Body of pancreas (tissue), 4 donors: ENCODE results near the gene SLC26A9.

Experiments
- POLR2A ChIP-seq, 3 donors: fragments of 450-650 bp; IDR thresholded peaks; one replicate each; pipeline ENCODE4 v1.6.1; 2016; ENCODE audit warnings: antibody characterized with exemption in 3 of 3, mild to moderate bottlenecking in 2 of 3
- TF ChIP-seq, protein P1 (sequence below), 7 experiments: fragments of 450-650 bp in 4 of 7; fragments of 200-600 bp in 3 of 7; sonication (generic) in 3 of 7; IDR thresholded peaks; one replicate each; pipeline ENCODE4 v1.5.1; 2016 to 2019; ENCODE audit warnings: antibody characterized with exemption in 7 of 7

DNA sequence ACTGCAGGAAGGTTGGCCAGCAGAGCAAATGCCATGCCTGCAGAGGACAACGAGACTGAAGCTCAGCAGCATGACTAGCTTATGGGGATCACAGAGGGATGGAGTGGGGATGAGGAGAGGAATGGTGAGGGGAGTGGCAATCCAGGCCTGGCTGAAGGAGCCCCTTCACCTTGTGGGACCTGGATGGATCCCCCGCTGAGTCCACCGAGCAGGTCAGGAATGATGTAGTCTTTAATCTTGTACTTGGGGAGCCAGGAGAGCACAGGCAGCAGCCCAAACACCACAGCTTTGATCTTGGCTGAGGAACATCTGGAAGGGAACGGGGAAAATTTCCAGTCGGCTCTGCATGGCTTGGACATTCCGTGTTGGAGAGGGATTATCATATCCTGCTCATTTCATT lies 10.5 kb downstream of the SLC26A9 start:
- TF ChIP-seq, protein P1, sequence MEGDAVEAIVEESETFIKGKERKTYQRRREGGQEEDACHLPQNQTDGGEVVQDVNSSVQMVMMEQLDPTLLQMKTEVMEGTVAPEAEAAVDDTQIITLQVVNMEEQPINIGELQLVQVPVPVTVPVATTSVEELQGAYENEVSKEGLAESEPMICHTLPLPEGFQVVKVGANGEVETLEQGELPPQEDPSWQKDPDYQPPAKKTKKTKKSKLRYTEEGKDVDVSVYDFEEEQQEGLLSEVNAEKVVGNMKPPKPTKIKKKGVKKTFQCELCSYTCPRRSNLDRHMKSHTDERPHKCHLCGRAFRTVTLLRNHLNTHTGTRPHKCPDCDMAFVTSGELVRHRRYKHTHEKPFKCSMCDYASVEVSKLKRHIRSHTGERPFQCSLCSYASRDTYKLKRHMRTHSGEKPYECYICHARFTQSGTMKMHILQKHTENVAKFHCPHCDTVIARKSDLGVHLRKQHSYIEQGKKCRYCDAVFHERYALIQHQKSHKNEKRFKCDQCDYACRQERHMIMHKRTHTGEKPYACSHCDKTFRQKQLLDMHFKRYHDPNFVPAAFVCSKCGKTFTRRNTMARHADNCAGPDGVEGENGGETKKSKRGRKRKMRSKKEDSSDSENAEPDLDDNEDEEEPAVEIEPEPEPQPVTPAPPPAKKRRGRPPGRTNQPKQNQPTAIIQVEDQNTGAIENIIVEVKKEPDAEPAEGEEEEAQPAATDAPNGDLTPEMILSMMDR (IDR thresholded peaks at IDR 0.05): no peak
- TF ChIP-seq POLR2A (IDR thresholded peaks at IDR 0.05): no peak
